ENCODE data around the gene KRT222.

Gene KRT222

DNA sequence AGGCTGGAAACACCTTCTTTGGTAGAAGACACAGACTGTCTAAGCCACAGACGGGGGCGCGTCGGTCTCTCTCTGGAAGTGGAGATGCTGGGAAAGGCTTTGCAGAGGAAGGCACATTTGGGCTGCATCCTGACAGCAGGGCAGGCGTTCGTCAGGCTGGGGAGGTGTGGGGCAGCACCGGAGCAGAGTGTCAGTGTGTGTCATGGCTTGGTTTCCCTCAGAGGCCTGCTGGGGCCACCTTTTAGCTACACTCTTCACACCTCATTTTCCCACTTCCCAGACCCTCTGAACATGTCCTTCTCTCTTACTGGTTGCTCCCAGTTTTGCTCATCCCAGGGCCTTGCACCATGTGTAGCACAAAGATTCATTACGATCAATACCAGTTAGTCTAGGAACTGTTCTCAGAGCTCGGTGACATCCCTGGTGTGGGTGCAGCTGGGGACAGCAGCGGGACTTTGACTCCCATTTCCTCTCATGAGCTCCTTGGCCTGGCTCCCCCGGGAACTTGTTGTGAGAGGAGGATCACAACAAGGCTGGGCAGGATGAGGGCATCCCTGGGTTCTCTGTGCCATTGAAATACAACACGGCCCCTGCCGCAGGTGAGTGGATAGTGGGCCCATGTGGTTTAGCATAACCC lies 50.4 kb downstream of the KRT222 start:
- no peaks in the 10 kb centered on the region for H3K9me3 ChIP-seq (ENCODE audit: control insufficient read depth, low read length)
- H3K27me3 ChIP-seq (replicated peaks; ENCODE audit: control insufficient read depth, insufficient read depth, low read length), result peaks cover 11% of the 10 kb centered on the region
- H3K36me3 ChIP-seq (ENCODE audit: control insufficient read depth, insufficient read depth, low read length, severe bottlenecking), result no peaks in the 10 kb centered on the region
- H3K4me3 ChIP-seq (ENCODE audit: low read length), result no peak overlapping the region
- DNase-seq (ENCODE audit: low read depth), result no peak
- H3K9ac ChIP-seq (ENCODE audit: low read length), result no peak overlapping the region
- peaks cover 8% of the 10 kb centered on the region for H3K4me1 ChIP-seq (ENCODE audit: control insufficient read depth, insufficient read depth, low read length)

DNA sequence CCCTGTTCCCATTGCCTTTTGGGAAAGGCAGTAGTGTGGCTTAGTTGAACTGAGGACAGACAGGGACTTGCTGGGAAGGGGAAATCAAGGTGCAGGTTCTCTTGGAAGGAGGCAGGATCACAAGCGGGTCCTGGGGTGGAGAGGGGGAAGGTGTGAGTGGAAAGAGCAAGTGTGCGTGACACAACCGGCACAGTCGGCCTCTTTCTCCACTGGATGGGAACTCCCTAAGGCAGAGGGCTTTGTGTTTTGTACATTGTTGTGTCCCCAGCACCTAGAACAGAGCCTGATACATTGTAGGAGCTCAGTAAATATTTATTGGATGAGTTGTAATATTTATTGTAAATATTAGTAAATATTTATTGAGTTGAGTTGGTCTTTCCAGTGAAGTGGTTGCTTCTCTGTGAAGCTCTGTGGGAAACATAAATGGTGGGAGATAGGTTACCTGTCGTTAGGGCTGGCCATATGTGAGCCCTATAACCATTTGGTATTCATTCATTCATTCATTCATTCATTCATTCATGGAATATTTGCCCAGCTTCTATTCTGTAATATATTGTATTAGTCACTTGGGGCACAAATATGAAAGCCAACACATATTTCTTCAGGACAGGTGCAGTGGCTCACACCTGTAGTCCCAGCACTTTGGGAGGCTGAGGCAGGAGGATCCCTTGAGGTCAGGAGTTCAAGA lies 51.4 kb downstream of the KRT222 start:
- H3K4me1 ChIP-seq (ENCODE audit: control insufficient read depth, insufficient read depth, low read length), result peaks cover 8% of the 10 kb centered on the region
- peaks cover 6% of the 10 kb centered on the region for H3K27me3 ChIP-seq (replicated peaks; ENCODE audit: control insufficient read depth, insufficient read depth, low read length)

DNA sequence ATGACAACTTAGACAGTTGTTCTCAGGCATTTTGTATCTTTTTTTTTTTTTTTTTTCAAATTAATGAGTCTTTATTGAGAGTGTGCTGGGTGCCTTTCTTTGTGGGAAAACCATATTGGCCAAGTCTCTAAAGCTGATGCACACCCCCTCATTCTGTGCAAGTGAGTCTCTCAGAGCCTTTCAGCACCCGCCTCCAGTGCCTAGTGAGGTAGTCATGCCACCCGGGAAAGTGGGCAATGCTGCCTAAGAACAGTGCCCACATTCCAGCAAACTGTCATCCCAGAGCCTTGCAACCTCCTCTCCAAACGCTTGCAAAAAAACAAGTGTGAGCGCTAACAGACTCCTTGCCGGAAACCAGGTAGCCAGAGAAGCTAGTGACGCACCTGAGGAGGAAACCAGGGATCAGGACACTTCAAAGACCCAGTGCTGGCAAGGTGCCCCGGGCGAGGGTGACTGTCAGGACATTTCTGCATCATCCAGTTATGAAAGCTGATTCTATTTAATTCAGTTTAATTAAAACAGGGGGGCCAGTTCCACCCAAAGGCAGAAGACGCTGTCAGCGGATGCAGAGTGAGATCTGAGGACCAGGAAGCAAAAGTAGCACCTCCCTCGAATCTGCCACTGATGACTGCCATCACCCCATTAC lies 52.3 kb downstream of the KRT222 start:
- Histone ChIP-seq H3K4me3 (ENCODE audit: low read length) (no peak overlapping the region), H3K36me3 (ENCODE audit: control insufficient read depth, insufficient read depth, low read length, severe bottlenecking) (no peaks in the 10 kb centered on the region), H3K9ac (ENCODE audit: low read length) (no peak overlapping the region), H3K27me3 (replicated peaks; ENCODE audit: control insufficient read depth, insufficient read depth, low read length) (peaks cover 6% of the 10 kb centered on the region), H3K9me3 (ENCODE audit: control insufficient read depth, low read length) (no peaks in the 10 kb centered on the region), H3K4me1 (ENCODE audit: control insufficient read depth, insufficient read depth, low read length) (peaks cover 4% of the 10 kb centered on the region)
- no peak for DNase-seq (ENCODE audit: low read depth)

More for the DNA sequence above, 51.4 kb downstream of the KRT222 start:
- H3K4me3 ChIP-seq (ENCODE audit: low read length), result no peak overlapping the region
- no peak for DNase-seq (ENCODE audit: low read depth)
- H3K36me3 ChIP-seq (ENCODE audit: control insufficient read depth, insufficient read depth, low read length, severe bottlenecking), result no peaks in the 10 kb centered on the region
- H3K9me3 ChIP-seq (ENCODE audit: control insufficient read depth, low read length), result no peaks in the 10 kb centered on the region
- no peak overlapping the region for H3K9ac ChIP-seq (ENCODE audit: low read length)

GRCh38 chr17:40611840-40612474 lies 53.0 kb downstream of the KRT222 start:
- Histone ChIP-seq H3K4me3 (ENCODE audit: low read length) (no peak overlapping the region), H3K27me3 (replicated peaks; ENCODE audit: control insufficient read depth, insufficient read depth, low read length) (peaks cover 2% of the 10 kb centered on the region), H3K9ac (ENCODE audit: low read length) (no peak overlapping the region), H3K36me3 (ENCODE audit: control insufficient read depth, insufficient read depth, low read length, severe bottlenecking) (no peaks in the 10 kb centered on the region), H3K9me3 (ENCODE audit: control insufficient read depth, low read length) (no peaks in the 10 kb centered on the region), H3K4me1 (ENCODE audit: control insufficient read depth, insufficient read depth, low read length) (no peaks in the 10 kb centered on the region)
- no peak for DNase-seq (ENCODE audit: low read depth)

- H3K4me1 ChIP-seq (ENCODE audit: control insufficient read depth, insufficient read depth, low read length), result no peaks in the 10 kb centered on the region
- H3K9me3 ChIP-seq (ENCODE audit: control insufficient read depth, low read length), result no peaks in the 10 kb centered on the region
- H3K9ac ChIP-seq (ENCODE audit: low read length), result no peak overlapping the region
- no peak overlapping the region for H3K4me3 ChIP-seq (ENCODE audit: low read length)
- no peaks in the 10 kb centered on the region for H3K36me3 ChIP-seq (ENCODE audit: control insufficient read depth, insufficient read depth, low read length, severe bottlenecking)
- no peaks in the 10 kb centered on the region for H3K27me3 ChIP-seq (replicated peaks; ENCODE audit: control insufficient read depth, insufficient read depth, low read length)
- no peak for DNase-seq (ENCODE audit: low read depth)
Measured at GRCh38 chr17:40610359-40610758, 54.6 kb downstream of the KRT222 start.

GRCh38 chr17:40608061-40608581 lies 56.9 kb downstream of the KRT222 start:
- Histone ChIP-seq H3K9me3 (ENCODE audit: control insufficient read depth, low read length) (no peaks in the 10 kb centered on the region), H3K4me1 (ENCODE audit: control insufficient read depth, insufficient read depth, low read length) (peaks cover 3% of the 10 kb centered on the region), H3K9ac (ENCODE audit: low read length) (no peak overlapping the region), H3K4me3 (ENCODE audit: low read length) (no peak overlapping the region), H3K36me3 (ENCODE audit: control insufficient read depth, insufficient read depth, low read length, severe bottlenecking) (no peaks in the 10 kb centered on the region), H3K27me3 (replicated peaks; ENCODE audit: control insufficient read depth, insufficient read depth, low read length) (no peaks in the 10 kb centered on the region)
- DNase-seq (ENCODE audit: low read depth), result no peak

DNA sequence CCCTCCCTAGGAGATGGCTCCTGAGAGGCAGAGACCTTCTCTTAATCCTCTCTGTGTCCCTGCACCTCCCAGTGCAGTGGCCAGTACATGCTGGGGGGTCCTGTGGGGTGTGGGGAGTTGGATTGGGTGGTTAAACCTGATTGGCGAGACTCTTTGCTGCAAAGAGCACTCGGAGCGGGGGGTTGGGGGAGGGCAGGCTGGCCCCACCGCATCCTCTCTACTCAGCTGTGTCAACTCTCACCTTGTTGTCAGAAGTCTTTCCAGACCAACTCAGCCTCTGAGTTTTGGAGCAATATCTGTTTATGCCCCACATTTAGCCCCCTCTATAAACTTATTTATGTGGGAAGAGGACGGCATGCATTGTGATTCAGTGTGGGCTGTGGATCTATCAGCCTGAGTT lies 57.3 kb downstream of the KRT222 start:
- Histone ChIP-seq H3K9me3 (ENCODE audit: control insufficient read depth, low read length) (no peaks in the 10 kb centered on the region), H3K4me3 (ENCODE audit: low read length) (no peak overlapping the region), H3K4me1 (ENCODE audit: control insufficient read depth, insufficient read depth, low read length) (peaks cover 3% of the 10 kb centered on the region), H3K9ac (ENCODE audit: low read length) (no peak overlapping the region), H3K27me3 (replicated peaks; ENCODE audit: control insufficient read depth, insufficient read depth, low read length) (no peaks in the 10 kb centered on the region), H3K36me3 (ENCODE audit: control insufficient read depth, insufficient read depth, low read length, severe bottlenecking) (no peaks in the 10 kb centered on the region)
- DNase-seq (ENCODE audit: low read depth), result no peak

DNA sequence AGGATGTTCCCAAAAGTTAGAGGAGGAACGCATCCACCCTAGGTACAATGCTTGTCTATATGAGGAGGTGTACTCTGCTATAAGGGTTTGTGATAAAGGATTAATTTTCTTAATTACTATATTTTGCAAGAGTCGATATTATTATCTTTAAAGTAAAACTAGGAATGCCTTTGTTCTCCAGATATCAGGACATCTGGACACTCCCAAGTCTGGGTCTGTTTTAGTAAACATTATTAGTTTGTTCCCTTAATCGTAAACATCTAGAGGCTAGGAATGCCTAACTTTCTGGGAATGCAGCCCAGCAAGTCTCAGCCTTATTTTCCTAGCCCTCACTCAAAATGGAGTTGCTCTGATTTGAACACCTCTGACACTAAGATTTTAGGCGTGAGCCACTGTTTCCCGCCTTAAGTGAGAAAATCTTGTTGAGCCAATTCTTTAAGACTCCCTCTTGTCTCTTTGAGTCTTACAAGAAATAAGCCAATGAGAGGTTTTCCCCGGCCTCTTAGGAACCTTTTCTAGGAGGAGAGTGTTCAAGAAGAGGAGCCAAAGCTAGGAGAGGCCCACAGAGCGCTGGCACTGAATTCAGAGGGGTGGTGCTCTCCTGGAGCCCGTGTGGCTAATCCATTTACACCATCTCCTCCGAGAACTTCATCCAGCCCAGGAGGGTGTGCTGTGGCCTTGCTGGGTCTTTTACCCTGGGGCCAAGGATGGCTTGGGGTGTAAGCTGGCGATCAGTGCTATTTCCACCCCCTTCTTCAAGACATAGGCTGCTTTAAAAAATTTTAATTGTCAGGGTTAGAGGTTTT lies 58.2 kb downstream of the KRT222 start:
- no peaks in the 10 kb centered on the region for H3K27me3 ChIP-seq (replicated peaks; ENCODE audit: control insufficient read depth, insufficient read depth, low read length)

GRCh38 chr17:40605306-40605705 lies 59.7 kb downstream of the KRT222 start:
- DNase-seq (ENCODE audit: low read depth), result no peak
- H3K27me3 ChIP-seq (replicated peaks; ENCODE audit: control insufficient read depth, insufficient read depth, low read length), result no peaks in the 10 kb centered on the region
- no peaks in the 10 kb centered on the region for H3K36me3 ChIP-seq (ENCODE audit: control insufficient read depth, insufficient read depth, low read length, severe bottlenecking)
- peaks cover 3% of the 10 kb centered on the region for H3K4me1 ChIP-seq (ENCODE audit: control insufficient read depth, insufficient read depth, low read length)
- no peak overlapping the region for H3K4me3 ChIP-seq (ENCODE audit: low read length)
- no peak overlapping the region for H3K9ac ChIP-seq (ENCODE audit: low read length)
- H3K9me3 ChIP-seq (ENCODE audit: control insufficient read depth, low read length), result no peaks in the 10 kb centered on the region

More for the DNA sequence above, 58.2 kb downstream of the KRT222 start:
- no peak for DNase-seq (ENCODE audit: low read depth)
- no peaks in the 10 kb centered on the region for H3K36me3 ChIP-seq (ENCODE audit: control insufficient read depth, insufficient read depth, low read length, severe bottlenecking)
- H3K9ac ChIP-seq (ENCODE audit: low read length), result no peak overlapping the region
- H3K9me3 ChIP-seq (ENCODE audit: control insufficient read depth, low read length), result no peaks in the 10 kb centered on the region
- H3K4me3 ChIP-seq (ENCODE audit: low read length), result no peak overlapping the region
- H3K4me1 ChIP-seq (ENCODE audit: control insufficient read depth, insufficient read depth, low read length), result peaks cover 3% of the 10 kb centered on the region
